ENCODE data around the gene ST3GAL6. TPM values are rescaled to one million over a fixed set of nuclear protein-coding genes. Genes with fewer than 3 reads are reported as not detected.
A peak's percentile ranks its signal among the peaks of the same experiment; 100 is the strongest.

Gene ST3GAL6
- total and polyA plus RNA-seq, 2 of the 13 experiments (the other 11 are each of a cell fraction or from before 2014, with no cell fraction given), result 17.5 to 23.2 TPM

- TF ChIP-seq ZNF891 (CRISPR knock-in tag; IDR thresholded peaks at IDR 0.05) (peak; percentile 23; the same call in 1 of the 2 replicates), MTF1 (CRISPR knock-in tag; IDR thresholded peaks at IDR 0.05) (no peak), SIN3A (IDR thresholded peaks at IDR 0.05; ENCODE audit: borderline replicate concordance, low read depth, low read length) (peak; percentile 8; the same call in 1 of the 2 replicates), RELA (CRISPR knock-in tag; IDR thresholded peaks at IDR 0.05) (no peak), LCORL (IDR thresholded peaks at IDR 0.05) (no peak), LCORL (CRISPR knock-in tag; IDR thresholded peaks at IDR 0.05) (no peak), PLSCR1 (CRISPR knock-in tag; IDR thresholded peaks at IDR 0.05; ENCODE audit: borderline replicate concordance) (no peak), ZNF619 (CRISPR knock-in tag; IDR thresholded peaks at IDR 0.05) (no peak), SPEN (CRISPR knock-in tag; IDR thresholded peaks at IDR 0.05; ENCODE audit: low read depth) (no peak), SMARCE1 (IDR thresholded peaks at IDR 0.05; ENCODE audit: borderline replicate concordance) (no peak), ZNF460 (CRISPR knock-in tag; IDR thresholded peaks at IDR 0.05; ENCODE audit: borderline replicate concordance) (no peak), ZNF367 (CRISPR knock-in tag; IDR thresholded peaks at IDR 0.05; ENCODE audit: borderline replicate concordance) (no peak), ERF (CRISPR knock-in tag; IDR thresholded peaks at IDR 0.05) (peak; percentile 52; the same call in 1 of the 2 replicates), ZNF639 (CRISPR knock-in tag; conservative IDR thresholded peaks at IDR 0.05) (no peak; the same call in 1 of the 2 replicates), GFI1 (CRISPR knock-in tag; IDR thresholded peaks at IDR 0.05; ENCODE audit: borderline replicate concordance) (peak; percentile 71; the same call in 1 of the 2 replicates), ZNF503 (CRISPR knock-in tag; IDR thresholded peaks at IDR 0.05) (no peak), PAX8 (CRISPR knock-in tag; IDR thresholded peaks at IDR 0.05; ENCODE audit: borderline replicate concordance) (peak; percentile 32; the same call in 1 of the 2 replicates), ZNF256 (CRISPR knock-in tag; conservative IDR thresholded peaks at IDR 0.05) (no peak)
- TF ChIP-seq, protein P1, sequence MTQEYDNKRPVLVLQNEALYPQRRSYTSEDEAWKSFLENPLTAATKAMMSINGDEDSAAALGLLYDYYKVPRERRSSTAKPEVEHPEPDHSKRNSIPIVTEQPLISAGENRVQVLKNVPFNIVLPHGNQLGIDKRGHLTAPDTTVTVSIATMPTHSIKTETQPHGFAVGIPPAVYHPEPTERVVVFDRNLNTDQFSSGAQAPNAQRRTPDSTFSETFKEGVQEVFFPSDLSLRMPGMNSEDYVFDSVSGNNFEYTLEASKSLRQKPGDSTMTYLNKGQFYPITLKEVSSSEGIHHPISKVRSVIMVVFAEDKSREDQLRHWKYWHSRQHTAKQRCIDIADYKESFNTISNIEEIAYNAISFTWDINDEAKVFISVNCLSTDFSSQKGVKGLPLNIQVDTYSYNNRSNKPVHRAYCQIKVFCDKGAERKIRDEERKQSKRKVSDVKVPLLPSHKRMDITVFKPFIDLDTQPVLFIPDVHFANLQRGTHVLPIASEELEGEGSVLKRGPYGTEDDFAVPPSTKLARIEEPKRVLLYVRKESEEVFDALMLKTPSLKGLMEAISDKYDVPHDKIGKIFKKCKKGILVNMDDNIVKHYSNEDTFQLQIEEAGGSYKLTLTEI (CRISPR knock-in tag; conservative IDR thresholded peaks at IDR 0.05), result no peak
- TF ChIP-seq, protein P2, sequence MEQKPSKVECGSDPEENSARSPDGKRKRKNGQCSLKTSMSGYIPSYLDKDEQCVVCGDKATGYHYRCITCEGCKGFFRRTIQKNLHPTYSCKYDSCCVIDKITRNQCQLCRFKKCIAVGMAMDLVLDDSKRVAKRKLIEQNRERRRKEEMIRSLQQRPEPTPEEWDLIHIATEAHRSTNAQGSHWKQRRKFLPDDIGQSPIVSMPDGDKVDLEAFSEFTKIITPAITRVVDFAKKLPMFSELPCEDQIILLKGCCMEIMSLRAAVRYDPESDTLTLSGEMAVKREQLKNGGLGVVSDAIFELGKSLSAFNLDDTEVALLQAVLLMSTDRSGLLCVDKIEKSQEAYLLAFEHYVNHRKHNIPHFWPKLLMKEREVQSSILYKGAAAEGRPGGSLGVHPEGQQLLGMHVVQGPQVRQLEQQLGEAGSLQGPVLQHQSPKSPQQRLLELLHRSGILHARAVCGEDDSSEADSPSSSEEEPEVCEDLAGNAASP (CRISPR knock-in tag; IDR thresholded peaks at IDR 0.05; ENCODE audit: borderline replicate concordance), result peak; percentile 74; the same call in 1 of the 2 replicates
- TF ChIP-seq, protein P3, sequence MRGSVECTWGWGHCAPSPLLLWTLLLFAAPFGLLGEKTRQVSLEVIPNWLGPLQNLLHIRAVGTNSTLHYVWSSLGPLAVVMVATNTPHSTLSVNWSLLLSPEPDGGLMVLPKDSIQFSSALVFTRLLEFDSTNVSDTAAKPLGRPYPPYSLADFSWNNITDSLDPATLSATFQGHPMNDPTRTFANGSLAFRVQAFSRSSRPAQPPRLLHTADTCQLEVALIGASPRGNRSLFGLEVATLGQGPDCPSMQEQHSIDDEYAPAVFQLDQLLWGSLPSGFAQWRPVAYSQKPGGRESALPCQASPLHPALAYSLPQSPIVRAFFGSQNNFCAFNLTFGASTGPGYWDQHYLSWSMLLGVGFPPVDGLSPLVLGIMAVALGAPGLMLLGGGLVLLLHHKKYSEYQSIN (CRISPR knock-in tag; IDR thresholded peaks at IDR 0.05; ENCODE audit: borderline replicate concordance), result no peak
Measured at GRCh38 chr3:98732286-98733052, 30.7 kb upstream of the ST3GAL6 start (continued).
